ENCODE results near the gene RNF13.

The RNF13 gene

DNA sequence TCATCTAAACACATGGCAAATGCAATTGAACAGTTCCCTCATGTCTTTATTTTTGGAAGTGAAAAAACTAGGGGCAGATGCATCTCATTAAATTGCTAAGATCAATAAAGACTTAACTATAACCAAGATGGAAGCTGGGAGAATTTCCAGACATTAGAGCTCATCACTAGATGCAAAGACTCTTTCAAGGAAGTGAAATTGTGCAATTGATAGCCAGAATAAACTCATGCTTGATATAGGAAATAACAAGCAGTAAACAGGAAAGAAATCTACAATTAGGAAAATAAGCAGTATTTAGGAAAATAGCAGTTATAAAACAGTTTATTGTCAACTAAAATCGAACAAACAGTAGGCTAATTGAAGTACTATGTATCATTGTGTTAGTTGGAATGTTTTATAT is 11.8 kb upstream of the RNF13 start:
- TF ChIP-seq, protein P1, sequence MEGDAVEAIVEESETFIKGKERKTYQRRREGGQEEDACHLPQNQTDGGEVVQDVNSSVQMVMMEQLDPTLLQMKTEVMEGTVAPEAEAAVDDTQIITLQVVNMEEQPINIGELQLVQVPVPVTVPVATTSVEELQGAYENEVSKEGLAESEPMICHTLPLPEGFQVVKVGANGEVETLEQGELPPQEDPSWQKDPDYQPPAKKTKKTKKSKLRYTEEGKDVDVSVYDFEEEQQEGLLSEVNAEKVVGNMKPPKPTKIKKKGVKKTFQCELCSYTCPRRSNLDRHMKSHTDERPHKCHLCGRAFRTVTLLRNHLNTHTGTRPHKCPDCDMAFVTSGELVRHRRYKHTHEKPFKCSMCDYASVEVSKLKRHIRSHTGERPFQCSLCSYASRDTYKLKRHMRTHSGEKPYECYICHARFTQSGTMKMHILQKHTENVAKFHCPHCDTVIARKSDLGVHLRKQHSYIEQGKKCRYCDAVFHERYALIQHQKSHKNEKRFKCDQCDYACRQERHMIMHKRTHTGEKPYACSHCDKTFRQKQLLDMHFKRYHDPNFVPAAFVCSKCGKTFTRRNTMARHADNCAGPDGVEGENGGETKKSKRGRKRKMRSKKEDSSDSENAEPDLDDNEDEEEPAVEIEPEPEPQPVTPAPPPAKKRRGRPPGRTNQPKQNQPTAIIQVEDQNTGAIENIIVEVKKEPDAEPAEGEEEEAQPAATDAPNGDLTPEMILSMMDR (IDR thresholded peaks at IDR 0.05; ENCODE audit: low read depth, low read length): no peak
- no peak for DNase-seq (ENCODE audit: extremely low read depth, low read depth)

DNA sequence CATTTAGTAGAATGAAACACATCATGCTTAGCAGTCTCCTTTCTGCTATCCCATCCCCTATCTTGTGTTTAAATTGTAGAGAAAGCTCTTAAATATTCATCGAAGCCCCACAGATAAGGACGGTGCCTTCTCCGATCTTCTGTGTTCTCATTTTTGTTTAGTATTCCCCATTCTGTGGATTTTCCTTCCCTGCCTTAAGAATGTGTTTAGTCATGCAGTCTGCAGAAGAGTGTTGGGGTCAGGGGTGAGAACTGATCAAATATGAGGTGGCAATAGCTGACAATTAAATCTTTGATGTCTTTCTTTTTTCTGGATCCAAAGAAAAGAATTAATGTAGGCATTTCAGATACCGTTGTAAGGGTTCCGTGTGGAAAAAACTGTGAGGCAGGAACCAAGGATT is 11.4 kb upstream of the RNF13 start:
- TF ChIP-seq, protein P1 (IDR thresholded peaks at IDR 0.05; ENCODE audit: low read depth, low read length): no peak
- DNase-seq (ENCODE audit: extremely low read depth, low read depth): no peak

DNA sequence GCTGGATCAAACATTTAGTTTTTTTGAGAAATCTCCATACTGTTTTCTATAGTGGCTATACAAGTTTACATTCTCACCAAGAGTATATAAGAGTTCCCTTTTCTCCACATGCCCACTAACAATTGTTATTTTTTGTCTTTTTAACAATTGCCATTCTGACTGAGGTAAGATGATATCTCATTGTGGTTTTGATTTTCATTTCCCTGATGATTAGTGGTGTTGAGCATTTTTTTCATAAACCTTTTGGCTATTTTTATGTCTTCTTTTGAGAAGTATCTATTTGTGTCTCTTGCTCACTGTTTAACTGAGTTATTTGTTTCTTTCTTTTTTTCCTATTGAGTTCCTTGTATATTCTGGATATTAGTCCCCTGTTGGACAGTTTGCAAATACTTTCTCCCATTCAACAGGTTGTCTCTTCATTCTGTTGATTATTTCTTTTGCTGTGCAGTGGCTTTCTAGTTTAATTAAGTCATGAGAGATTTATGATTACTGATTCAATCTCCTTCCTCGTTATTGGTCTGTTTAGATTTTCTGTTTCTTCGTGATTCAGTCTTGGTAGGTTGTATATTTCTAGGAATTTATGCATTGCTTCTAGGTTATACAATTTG is 6.7 kb upstream of the RNF13 start:
- DNase-seq (ENCODE audit: extremely low read depth, low read depth): no peak
- TF ChIP-seq, protein P1 (IDR thresholded peaks at IDR 0.05; ENCODE audit: low read depth, low read length): no peak

DNA sequence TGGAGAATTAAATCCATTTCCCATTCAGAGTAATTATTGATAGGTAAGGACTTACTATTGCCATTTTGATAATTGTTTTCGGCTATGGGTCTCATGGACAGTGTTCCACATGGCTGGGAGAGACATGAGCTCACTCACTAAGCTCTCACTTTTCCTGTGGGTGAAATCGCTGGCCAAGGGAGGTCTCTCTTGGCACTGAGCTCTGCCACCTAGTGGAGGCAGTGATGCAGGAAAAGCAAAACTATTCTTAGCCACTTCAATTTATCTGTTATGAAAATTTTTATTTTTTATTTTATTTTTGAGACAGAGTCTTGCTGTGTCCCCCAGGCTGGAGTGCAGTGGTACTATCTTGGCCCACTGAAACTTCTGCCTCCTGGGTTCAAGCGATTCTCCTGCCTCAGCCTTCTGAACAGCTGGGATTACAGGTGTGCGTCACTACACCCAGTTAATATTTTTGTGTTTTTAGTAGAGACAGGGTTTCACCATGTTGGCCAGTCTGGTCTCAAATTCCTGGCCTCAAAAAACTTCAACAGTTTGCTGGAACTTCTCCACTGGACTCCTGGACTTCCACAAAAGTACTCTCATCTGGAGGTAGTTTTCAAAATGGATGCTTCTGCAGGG is 4.7 kb upstream of the RNF13 start:
- TF ChIP-seq, protein P1 (IDR thresholded peaks at IDR 0.05; ENCODE audit: low read depth, low read length): peak; percentile 90

DNA sequence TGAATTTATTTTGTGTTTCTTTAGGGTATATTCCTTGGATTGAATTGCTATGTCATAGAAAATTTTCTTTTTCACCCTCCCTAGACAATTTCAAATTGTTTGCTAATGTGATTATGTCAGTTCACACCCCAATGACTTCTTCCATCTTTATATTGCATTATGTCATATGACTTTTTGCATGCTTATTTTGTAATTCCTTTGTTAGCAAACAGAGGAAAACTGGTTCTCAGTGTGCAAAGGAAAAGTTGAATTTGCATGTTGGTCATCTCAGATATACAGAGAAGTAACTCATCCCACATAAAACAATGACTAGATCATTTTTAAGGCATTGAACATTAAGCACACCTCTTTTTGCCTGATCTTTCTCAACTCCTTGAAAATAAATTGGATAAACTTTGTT is 3.3 kb upstream of the RNF13 start:
- DNase-seq (ENCODE audit: extremely low read depth, low read depth): no peak
- TF ChIP-seq, protein P1 (IDR thresholded peaks at IDR 0.05; ENCODE audit: low read depth, low read length): no peak

More for the DNA sequence above, 4.7 kb upstream of the RNF13 start:
- DNase-seq (ENCODE audit: extremely low read depth, low read depth): peak; percentile 41

DNA sequence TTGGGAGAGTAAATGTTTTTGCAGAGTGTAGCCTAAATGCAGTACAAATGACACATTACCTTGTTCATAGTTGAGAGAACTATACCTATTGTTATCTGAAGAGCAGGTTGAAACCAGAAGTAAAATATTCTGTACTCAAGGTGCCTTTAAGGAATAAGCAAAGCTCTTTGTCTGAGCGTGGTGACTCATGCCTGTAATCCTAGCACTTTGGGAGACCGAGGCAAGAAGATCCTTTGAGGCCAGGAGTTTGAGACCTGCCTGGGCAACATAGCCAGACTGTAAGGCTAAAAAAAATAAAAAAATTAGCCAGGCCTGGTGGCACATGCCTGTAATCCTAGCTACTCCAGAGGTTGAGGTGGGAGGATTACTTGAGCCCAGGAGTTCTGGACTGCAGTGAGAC is 2.2 kb upstream of the RNF13 start:
- no peak for DNase-seq (ENCODE audit: extremely low read depth, low read depth)
- TF ChIP-seq, protein P1 (IDR thresholded peaks at IDR 0.05; ENCODE audit: low read depth, low read length): no peak

DNA sequence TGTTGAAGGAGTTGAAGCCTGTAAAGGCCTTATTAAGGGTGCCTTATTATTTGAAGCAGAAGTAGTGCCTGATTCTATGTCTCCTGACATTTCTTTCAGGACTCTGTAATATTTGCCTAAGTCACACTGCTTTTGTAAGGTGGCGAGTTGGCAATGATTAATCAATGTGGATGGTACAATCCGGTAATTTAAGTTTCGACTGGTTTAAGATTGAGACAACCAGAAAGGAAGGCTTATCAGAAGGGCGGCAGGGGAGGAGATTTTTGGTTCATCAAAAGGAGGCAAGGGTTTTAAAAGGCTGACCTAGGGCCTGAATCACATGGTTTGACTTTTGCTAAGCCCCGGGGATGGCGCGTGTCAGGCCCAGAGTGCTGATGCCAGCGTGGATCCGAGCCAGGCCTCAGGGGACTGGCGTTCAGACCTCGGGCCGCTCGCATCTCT is 830 bp upstream of the RNF13 start:
- no peak for DNase-seq (ENCODE audit: extremely low read depth, low read depth)
- TF ChIP-seq, protein P1 (IDR thresholded peaks at IDR 0.05; ENCODE audit: low read depth, low read length): no peak

Measured in AG09319 (cell line).